WTC11 (cell line): ENCODE measurements around the gene FUZ. TPM values are rescaled to one million over a fixed set of nuclear protein-coding genes. Genes with fewer than 3 reads are reported as not detected.

Experiments
- ATF1 ChIP-seq: sonication (generic); formaldehyde crosslinking; IDR thresholded peaks from 2 replicates; pipeline ENCODE4 v1.8.1; 2023; ENCODE audit warnings: mild to moderate bottlenecking, moderate library complexity, missing genetic modification reagents
- CREB1 ChIP-seq: sonication (generic); formaldehyde crosslinking; IDR thresholded peaks from 2 replicates; pipeline ENCODE4 v1.8.0; 2023; ENCODE audit warnings: mild to moderate bottlenecking, missing genetic modification reagents
- E2F1 ChIP-seq: sonication (generic); formaldehyde crosslinking; IDR thresholded peaks from 2 replicates; pipeline ENCODE4 v1.8.0; 2022; ENCODE audit warnings: mild to moderate bottlenecking, missing genetic modification reagents
- E2F4 ChIP-seq: sonication (generic); formaldehyde crosslinking; IDR thresholded peaks from 2 replicates; pipeline ENCODE4 v1.8.1; 2022; ENCODE audit warnings: low read depth, mild to moderate bottlenecking, moderate library complexity, missing genetic modification reagents, borderline replicate concordance
- ELF4 ChIP-seq: sonication (generic); formaldehyde crosslinking; IDR thresholded peaks from 2 replicates; pipeline ENCODE4 v1.8.1; 2022; ENCODE audit warnings: low read depth, mild to moderate bottlenecking, moderate library complexity, missing genetic modification reagents
- ETV6 ChIP-seq: sonication (generic); formaldehyde crosslinking; IDR thresholded peaks from 2 replicates; pipeline ENCODE4 v1.8.1; 2022; ENCODE audit warnings: mild to moderate bottlenecking, missing genetic modification reagents
- FOXK1 ChIP-seq: sonication (generic); formaldehyde crosslinking; IDR thresholded peaks from 2 replicates; pipeline ENCODE4 v1.8.0; 2022; ENCODE audit warnings: mild to moderate bottlenecking, moderate library complexity, missing genetic modification reagents
- FOXP1 ChIP-seq: sonication (generic); formaldehyde crosslinking; IDR thresholded peaks from 2 replicates; pipeline ENCODE4 v1.8.0; 2022; ENCODE audit warnings: missing genetic modification reagents, mild to moderate bottlenecking, moderate library complexity, borderline replicate concordance
- GRHL2 ChIP-seq: fragments of 250-450 bp; sonication (Bioruptor Pico); IDR thresholded peaks from 2 replicates; pipeline ENCODE4 v1.8.0; 2022; ENCODE audit warnings: mild to moderate bottlenecking, moderate library complexity; ENCODE audit not compliant: insufficient replicate concordance, severe bottlenecking
- IRF2 ChIP-seq: sonication (generic); formaldehyde crosslinking; IDR thresholded peaks from 2 replicates; pipeline ENCODE4 v1.8.0; 2022; ENCODE audit warnings: low read depth, missing genetic modification reagents, borderline replicate concordance
- JUN ChIP-seq: sonication (generic); formaldehyde crosslinking; IDR thresholded peaks from 2 replicates; pipeline ENCODE4 v1.8.0; 2023; ENCODE audit warnings: mild to moderate bottlenecking, missing genetic modification reagents
- MAX ChIP-seq: sonication (generic); formaldehyde crosslinking; IDR thresholded peaks from 2 replicates; pipeline ENCODE4 v1.8.0; 2022; ENCODE audit warnings: mild to moderate bottlenecking, missing genetic modification reagents
- MYBL2 ChIP-seq: sonication (generic); formaldehyde crosslinking; IDR thresholded peaks from 2 replicates; pipeline ENCODE4 v1.8.1; 2023; ENCODE audit warnings: mild to moderate bottlenecking, moderate library complexity, missing genetic modification reagents
- NFATC4 ChIP-seq: fragments of 250-450 bp; sonication (Bioruptor Pico); IDR thresholded peaks from 2 replicates; pipeline ENCODE4 v1.9.0; 2021; ENCODE audit warnings: mild to moderate bottlenecking
- RELA ChIP-seq: sonication (generic); formaldehyde crosslinking; IDR thresholded peaks from 2 replicates; pipeline ENCODE4 v1.8.1; 2022; ENCODE audit warnings: missing genetic modification reagents, mild to moderate bottlenecking, borderline replicate concordance
- TCF7 ChIP-seq: sonication (generic); formaldehyde crosslinking; IDR thresholded peaks from 2 replicates; pipeline ENCODE4 v1.8.0; 2022; ENCODE audit warnings: mild to moderate bottlenecking, low read depth, missing genetic modification reagents, moderate library complexity
- TEAD4 ChIP-seq: sonication (generic); formaldehyde crosslinking; IDR thresholded peaks from 2 replicates; pipeline ENCODE4 v1.8.0; 2022; ENCODE audit warnings: mild to moderate bottlenecking, missing genetic modification reagents
- ZBTB21 ChIP-seq: sonication (generic); formaldehyde crosslinking; IDR thresholded peaks from 2 replicates; pipeline ENCODE4 v1.8.1; 2023; ENCODE audit warnings: mild to moderate bottlenecking, missing genetic modification reagents, borderline replicate concordance
- ZMAT4 ChIP-seq: fragments of 250-450 bp; sonication (Bioruptor Pico); IDR thresholded peaks from 2 replicates; pipeline ENCODE4 v1.9.0; 2021; ENCODE audit warnings: mild to moderate bottlenecking
- ZNF219 ChIP-seq: sonication (generic); formaldehyde crosslinking; IDR thresholded peaks from 2 replicates; pipeline ENCODE4 v1.8.0; 2023; ENCODE audit warnings: missing genetic modification reagents, mild to moderate bottlenecking, borderline replicate concordance
- ZNF263 ChIP-seq: sonication (generic); formaldehyde crosslinking; IDR thresholded peaks from 2 replicates; pipeline ENCODE4 v1.8.1; 2022; ENCODE audit warnings: low read depth, mild to moderate bottlenecking, moderate library complexity, missing genetic modification reagents
- ZNF671 ChIP-seq: fragments of 250-450 bp; sonication (Bioruptor Pico); IDR thresholded peaks from 2 replicates; pipeline ENCODE4 v1.8.0; 2021; ENCODE audit warnings: mild to moderate bottlenecking
- ZSCAN18 ChIP-seq: fragments of 250-450 bp; sonication (Bioruptor Pico); IDR thresholded peaks from 2 replicates; pipeline ENCODE4 v2.1.2; 2022; ENCODE audit warnings: mild to moderate bottlenecking, moderate library complexity
- total RNA-seq: library from RNA; stranded (reverse); gene quantifications from 3 replicates; pipeline ENCODE4 v1.2.3, GENCODE V29; 2021
- TF ChIP-seq, protein P1 (sequence below): sonication (generic); formaldehyde crosslinking; IDR thresholded peaks from 2 replicates; pipeline ENCODE4 v1.8.1; 2023; ENCODE audit warnings: mild to moderate bottlenecking, missing genetic modification reagents
- TF ChIP-seq, protein P2 (sequence below): sonication (generic); formaldehyde crosslinking; IDR thresholded peaks from 2 replicates; pipeline ENCODE4 v1.8.0; 2023; ENCODE audit warnings: missing genetic modification reagents
- TF ChIP-seq, protein P3 (sequence below): fragments of 250-450 bp; sonication (Bioruptor Pico); IDR thresholded peaks from 2 replicates; pipeline ENCODE4 v1.9.0; 2021; ENCODE audit warnings: mild to moderate bottlenecking
- TF ChIP-seq, protein P4 (sequence below): sonication (generic); formaldehyde crosslinking; IDR thresholded peaks from 2 replicates; pipeline ENCODE4 v1.8.1; 2023; ENCODE audit warnings: mild to moderate bottlenecking, missing genetic modification reagents

Gene FUZ
- total RNA-seq, 1 experiment from 2014 or later, result 35.1 TPM

- TF ChIP-seq, protein P1, sequence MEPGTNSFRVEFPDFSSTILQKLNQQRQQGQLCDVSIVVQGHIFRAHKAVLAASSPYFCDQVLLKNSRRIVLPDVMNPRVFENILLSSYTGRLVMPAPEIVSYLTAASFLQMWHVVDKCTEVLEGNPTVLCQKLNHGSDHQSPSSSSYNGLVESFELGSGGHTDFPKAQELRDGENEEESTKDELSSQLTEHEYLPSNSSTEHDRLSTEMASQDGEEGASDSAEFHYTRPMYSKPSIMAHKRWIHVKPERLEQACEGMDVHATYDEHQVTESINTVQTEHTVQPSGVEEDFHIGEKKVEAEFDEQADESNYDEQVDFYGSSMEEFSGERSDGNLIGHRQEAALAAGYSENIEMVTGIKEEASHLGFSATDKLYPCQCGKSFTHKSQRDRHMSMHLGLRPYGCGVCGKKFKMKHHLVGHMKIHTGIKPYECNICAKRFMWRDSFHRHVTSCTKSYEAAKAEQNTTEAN, result no peak
- TF ChIP-seq RELA (no peak), TCF7 (CRISPR knock-in tag) (peak; percentile 66; the same call in 1 of the 2 replicates), ZMAT4 (CRISPR knock-in tag) (no peak; the same call in 1 of the 2 replicates), ZNF219 (CRISPR knock-in tag) (no peak), NFATC4 (no peak), IRF2 (no peak), TEAD4 (CRISPR knock-in tag) (no peak), ZNF671 (no peak), MYBL2 (CRISPR knock-in tag) (0 out of 2 replicates have a peak, but pooled peaks have one; percentile 26), ELF4 (CRISPR knock-in tag) (no peak), FOXP1 (CRISPR knock-in tag) (peak; percentile 52; the same call in 1 of the 2 replicates), E2F1 (CRISPR knock-in tag) (no peak), ZNF263 (CRISPR knock-in tag) (no peak), ATF1 (CRISPR knock-in tag) (no peak), JUN (CRISPR knock-in tag) (peak; percentile 34; the same call in 1 of the 2 replicates), CREB1 (CRISPR knock-in tag) (0 out of 2 replicates have a peak, but pooled peaks have one; percentile 17), ETV6 (CRISPR knock-in tag) (no peak; the same call in 1 of the 2 replicates), MAX (peak; percentile 40), E2F4 (CRISPR knock-in tag) (no peak), FOXK1 (CRISPR knock-in tag) (peak; percentile 17; the same call in 1 of the 2 replicates), ZSCAN18 (CRISPR knock-in tag) (no peak), ZBTB21 (no peak), GRHL2 (CRISPR knock-in tag) (no peak)
- TF ChIP-seq, protein P2, sequence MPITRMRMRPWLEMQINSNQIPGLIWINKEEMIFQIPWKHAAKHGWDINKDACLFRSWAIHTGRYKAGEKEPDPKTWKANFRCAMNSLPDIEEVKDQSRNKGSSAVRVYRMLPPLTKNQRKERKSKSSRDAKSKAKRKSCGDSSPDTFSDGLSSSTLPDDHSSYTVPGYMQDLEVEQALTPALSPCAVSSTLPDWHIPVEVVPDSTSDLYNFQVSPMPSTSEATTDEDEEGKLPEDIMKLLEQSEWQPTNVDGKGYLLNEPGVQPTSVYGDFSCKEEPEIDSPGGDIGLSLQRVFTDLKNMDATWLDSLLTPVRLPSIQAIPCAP (CRISPR knock-in tag), result 0 out of 2 replicates have a peak, but pooled peaks have one; percentile 7
- TF ChIP-seq, protein P3, sequence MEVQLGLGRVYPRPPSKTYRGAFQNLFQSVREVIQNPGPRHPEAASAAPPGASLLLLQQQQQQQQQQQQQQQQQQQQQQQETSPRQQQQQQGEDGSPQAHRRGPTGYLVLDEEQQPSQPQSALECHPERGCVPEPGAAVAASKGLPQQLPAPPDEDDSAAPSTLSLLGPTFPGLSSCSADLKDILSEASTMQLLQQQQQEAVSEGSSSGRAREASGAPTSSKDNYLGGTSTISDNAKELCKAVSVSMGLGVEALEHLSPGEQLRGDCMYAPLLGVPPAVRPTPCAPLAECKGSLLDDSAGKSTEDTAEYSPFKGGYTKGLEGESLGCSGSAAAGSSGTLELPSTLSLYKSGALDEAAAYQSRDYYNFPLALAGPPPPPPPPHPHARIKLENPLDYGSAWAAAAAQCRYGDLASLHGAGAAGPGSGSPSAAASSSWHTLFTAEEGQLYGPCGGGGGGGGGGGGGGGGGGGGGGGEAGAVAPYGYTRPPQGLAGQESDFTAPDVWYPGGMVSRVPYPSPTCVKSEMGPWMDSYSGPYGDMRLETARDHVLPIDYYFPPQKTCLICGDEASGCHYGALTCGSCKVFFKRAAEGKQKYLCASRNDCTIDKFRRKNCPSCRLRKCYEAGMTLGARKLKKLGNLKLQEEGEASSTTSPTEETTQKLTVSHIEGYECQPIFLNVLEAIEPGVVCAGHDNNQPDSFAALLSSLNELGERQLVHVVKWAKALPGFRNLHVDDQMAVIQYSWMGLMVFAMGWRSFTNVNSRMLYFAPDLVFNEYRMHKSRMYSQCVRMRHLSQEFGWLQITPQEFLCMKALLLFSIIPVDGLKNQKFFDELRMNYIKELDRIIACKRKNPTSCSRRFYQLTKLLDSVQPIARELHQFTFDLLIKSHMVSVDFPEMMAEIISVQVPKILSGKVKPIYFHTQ (CRISPR knock-in tag), result no peak
- TF ChIP-seq, protein P4, sequence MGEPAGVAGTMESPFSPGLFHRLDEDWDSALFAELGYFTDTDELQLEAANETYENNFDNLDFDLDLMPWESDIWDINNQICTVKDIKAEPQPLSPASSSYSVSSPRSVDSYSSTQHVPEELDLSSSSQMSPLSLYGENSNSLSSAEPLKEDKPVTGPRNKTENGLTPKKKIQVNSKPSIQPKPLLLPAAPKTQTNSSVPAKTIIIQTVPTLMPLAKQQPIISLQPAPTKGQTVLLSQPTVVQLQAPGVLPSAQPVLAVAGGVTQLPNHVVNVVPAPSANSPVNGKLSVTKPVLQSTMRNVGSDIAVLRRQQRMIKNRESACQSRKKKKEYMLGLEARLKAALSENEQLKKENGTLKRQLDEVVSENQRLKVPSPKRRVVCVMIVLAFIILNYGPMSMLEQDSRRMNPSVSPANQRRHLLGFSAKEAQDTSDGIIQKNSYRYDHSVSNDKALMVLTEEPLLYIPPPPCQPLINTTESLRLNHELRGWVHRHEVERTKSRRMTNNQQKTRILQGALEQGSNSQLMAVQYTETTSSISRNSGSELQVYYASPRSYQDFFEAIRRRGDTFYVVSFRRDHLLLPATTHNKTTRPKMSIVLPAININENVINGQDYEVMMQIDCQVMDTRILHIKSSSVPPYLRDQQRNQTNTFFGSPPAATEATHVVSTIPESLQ, result no peak
Measured at GRCh38 chr19:49850487-49851342, 37.6 kb upstream of the FUZ start, which contains the start of gene PTOV1 (continued).
